Posterior vena cava (tissue), 2 donors: ENCODE results near the gene LY6G6F. TPM values are rescaled to one million over a fixed set of nuclear protein-coding genes. Genes with fewer than 3 reads are reported as not detected.

ENCODE experiments used
- DNase-seq: peaks from one replicate; pipeline ENCODE4 v3.0.0-alpha.2; 2020; ENCODE audit warnings: low spot score
- intact Hi-C, 2 donors: fragments of 100-400 bp; cut with DNase I; formaldehyde crosslinking; loops; one replicate each; pipeline versions ENCODE4 v1.14.1 to v1.14.2; 2022 to 2023
- long read RNA-seq, 2 donors: library from polyadenylated mRNA; unstranded; transcript quantifications; one replicate each; pipeline ENCODE4 v2.0.0, GENCODE V29; 2020 to 2021
- total RNA-seq, 2 donors: library from RNA; stranded (reverse); fragmentation: NEBNext Ultra II Directional; extraction: Animal tissue kit (Norgen Biotek cat#: 25700); gene quantifications; one replicate each; pipeline ENCODE4 v1.2.1, GENCODE V29; 2021
- donor health status: DM: yes; HTN: yes; CAD: no.
- donor health status: DM: yes; HTN: yes; CAD: no.

The LY6G6F gene, protein sequence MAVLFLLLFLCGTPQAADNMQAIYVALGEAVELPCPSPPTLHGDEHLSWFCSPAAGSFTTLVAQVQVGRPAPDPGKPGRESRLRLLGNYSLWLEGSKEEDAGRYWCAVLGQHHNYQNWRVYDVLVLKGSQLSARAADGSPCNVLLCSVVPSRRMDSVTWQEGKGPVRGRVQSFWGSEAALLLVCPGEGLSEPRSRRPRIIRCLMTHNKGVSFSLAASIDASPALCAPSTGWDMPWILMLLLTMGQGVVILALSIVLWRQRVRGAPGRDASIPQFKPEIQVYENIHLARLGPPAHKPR
- total RNA-seq = not detected
- long read RNA-seq, donor 1 = 0 reads
- long read RNA-seq, donor 2, partial matches to known transcripts = 0 of 2 reads
- long read RNA-seq, donor 2, other reads (novel, unspliced or antisense) = 0 of 2 reads

DNA sequence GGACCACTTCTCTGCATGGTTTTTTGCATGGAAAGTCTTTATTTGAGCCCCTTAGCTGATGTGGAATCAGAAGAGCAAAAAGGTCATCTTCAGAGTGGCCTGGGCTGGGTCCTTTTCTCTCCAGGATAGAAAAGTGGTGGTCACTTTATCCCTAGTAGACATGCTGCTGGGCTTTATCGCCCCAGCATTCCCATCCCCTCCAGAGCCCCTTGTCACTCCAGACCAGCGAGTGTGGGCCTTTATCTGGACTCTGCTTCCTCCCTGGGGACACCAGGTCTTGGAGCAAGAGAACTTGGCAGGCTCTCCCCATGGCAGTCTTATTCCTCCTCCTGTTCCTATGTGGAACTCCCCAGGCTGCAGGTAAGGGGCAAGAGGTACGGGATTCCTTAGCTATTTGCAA lies at the start of gene LY6G6F:
TSS of gene LY6G6F (plus strand) at position 268 of the 400 bp plus-strand sequence. CDS start at position 309, 41 bp downstream.
- no peak for DNase-seq
- intact Hi-C loops = no loop called here

DNA sequence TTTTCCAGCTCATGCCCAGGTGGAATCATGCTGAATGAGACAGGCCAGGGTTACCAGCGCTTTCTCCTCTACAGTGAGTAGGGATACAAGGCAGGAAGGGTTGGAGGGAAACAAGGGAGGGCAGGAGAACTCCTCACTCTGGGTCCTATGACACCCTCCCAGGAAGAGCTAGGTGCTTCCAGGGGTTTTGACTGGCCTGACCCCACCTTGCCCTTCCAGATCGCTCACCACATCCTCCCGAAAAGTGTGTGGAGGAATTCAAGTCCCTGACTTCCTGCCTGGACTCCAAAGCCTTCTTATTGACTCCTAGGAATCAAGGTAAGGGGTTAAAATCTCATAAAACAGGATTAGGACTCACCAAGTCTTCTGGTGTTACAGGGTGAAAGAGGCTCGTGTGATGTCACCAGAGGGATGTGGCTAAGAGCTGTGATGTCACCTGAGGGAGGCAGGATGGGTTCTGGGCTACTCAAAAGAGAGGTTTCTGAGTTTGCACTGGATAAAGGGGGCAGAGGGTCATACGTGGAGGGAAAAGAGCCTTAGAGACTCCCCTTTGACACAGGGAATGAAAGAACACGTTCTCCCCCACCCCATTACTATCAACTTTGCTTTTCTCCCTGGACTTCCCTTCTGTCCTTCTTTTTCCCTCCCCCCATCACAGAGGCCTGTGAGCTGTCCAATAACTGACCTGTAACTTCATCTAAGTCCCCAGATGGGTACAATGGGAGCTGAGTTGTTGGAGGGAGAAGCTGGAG lies 49.1 kb upstream of the LY6G6F start:
- intact Hi-C loops = no loop called here

DNA sequence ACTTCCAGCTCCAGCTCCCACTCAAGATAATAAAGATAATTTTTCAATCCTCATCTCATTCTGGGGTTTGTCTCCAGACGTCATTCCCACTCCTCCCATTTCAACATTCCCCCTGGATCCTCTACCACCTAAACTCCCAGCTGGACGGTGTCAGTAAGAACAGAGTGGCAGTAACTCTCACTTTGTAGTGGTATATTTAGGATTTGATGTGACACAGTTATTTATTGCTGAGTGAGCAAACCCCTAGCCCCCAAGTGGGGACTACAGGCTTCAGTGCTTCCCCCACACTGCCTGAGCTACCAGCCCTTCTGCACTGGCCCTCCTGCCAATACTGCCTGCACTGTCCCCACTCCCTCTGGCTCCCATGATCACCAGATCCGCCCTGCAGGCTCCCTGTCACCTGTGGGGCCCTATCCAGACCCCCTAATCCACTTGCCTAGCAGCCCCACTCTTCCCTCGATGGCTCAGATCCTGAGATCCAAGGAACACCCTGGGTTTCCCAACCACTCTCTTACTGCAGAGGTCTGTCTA lies 48.4 kb upstream of the LY6G6F start:
- DNase-seq = no peak
- intact Hi-C loops = no loop called here

More for the DNA sequence above, 49.1 kb upstream of the LY6G6F start:
- no peak for DNase-seq

DNA sequence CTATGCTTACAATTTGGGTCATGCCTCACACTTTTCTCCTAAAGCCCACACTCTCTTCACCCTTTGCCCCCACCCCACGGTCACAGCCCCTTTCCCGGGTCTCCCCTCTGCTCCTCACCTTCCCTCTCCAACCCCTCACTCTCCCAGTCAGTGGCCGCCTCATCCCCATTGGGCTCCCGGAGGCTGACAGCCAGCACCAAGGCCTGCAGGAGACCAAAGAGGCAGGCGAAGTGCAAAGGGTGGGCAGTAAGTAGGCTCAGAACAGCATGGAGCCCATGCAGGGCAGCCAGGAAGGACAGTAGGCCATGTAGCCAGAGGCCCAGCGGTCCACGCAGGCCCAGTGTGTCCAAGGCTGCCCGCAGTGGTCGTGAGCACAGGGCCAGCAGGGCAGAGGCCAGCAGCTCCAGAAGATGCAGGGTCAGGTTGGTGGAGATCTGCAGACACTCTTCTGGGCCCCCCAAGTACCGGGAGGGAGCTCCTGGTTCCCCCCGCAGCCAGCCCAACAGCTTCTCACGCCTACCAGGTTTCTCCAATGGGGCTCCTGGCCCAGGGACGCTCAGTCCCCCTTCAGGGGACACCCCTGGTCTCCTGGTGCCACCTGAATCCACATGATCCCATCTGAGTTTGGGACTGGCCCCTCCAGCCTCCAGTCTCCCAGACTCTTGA lies 47.5 kb upstream of the LY6G6F start:
- intact Hi-C loops = no loop called here
- no peak for DNase-seq

GRCh38 chr6:31659649-31660380 lies 46.9 kb upstream of the LY6G6F start:
- DNase-seq = no peak
- intact Hi-C loops = no loop called here

DNA sequence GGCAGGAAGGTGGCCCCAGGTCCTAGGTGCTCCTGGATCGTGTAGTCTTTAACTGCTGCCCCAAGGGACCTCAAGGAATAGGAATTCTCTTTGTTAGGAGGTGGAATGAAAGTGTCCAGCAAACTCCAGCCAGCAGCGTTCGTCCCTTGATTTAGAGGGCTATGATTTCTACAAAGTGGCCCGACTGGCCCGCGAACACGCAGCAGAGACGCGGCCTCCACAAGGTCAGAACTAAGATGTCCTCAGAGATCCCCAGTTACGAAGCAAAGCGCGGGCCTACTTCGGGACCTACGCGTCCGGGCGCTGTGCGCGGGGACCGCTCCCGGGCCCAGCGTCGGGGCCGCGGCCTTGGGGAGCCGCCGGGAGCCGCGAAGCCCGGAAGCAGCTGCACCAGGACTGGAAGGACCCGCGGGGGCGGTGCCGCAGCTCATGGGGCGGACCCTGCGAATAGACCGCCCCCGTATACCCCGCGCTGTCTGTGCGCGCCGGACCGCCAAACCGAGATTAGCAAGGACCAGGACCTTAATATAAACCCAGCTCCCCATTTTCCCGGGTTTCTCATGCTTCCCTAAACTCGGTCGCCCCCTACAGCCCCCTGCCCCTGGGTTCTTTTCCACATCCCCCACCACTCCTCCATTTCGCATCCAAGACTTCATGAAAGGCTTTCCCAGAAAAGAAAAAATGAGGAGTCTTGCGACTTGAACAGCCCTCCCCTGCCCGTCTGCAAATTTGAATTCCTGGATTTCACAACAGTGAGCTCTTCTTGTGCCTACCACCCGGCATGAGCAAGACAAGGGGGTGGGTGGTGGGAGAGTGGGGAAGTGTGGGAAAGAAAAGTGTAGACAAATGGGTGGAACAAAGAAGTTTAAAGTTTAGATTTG lies 46.0 kb upstream of the LY6G6F start, which contains the start of gene C6orf47:
TSS of gene C6orf47 (minus strand) at position 398 of the 881 bp plus-strand sequence. CDS start 831 bp downstream, outside the sequence.
- DNase-seq = peak; percentile 95
- intact Hi-C loops = no loop called here

DNA sequence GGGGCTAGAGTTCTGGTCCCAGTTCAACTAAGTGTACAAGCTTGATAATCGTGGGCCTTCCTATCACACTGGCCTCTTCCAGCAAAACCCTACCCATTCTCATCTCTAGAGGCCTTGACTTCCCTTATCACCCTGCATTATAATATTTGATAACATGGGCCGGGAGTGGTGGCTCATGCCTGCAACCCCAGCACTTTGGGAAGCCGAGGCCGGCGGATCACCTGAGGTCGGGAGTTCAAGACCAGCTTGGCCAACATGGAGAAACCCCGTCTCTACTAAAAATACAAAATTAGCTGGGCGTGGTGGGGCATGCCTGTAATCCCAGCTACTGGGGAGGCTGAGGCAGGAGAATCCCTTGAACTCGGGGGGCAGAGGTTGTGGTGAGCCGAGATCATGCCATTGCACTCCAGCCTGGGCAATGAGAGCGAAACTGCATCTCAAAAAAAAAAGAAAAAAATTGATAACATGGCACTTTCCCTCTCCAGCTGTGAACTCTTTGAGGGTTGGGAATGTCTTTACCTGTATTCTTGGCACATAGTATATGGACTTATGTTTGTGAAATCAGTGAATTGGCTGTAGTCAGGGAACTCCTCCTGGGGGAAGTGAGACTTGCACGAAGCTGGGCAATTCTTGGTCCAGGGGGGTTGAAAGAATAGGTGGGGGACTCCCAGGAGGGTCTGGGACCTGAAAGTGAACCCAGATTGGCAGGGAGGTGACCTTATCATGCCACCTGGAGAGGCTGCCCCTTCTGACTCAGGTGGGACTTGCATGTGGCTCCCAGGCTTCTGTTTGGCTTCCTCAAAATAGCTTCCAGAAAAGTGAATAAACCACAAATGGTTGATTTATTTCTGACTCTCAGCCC lies 45.2 kb upstream of the LY6G6F start:
- intact Hi-C loops = no loop called here
- DNase-seq = no peak

DNA sequence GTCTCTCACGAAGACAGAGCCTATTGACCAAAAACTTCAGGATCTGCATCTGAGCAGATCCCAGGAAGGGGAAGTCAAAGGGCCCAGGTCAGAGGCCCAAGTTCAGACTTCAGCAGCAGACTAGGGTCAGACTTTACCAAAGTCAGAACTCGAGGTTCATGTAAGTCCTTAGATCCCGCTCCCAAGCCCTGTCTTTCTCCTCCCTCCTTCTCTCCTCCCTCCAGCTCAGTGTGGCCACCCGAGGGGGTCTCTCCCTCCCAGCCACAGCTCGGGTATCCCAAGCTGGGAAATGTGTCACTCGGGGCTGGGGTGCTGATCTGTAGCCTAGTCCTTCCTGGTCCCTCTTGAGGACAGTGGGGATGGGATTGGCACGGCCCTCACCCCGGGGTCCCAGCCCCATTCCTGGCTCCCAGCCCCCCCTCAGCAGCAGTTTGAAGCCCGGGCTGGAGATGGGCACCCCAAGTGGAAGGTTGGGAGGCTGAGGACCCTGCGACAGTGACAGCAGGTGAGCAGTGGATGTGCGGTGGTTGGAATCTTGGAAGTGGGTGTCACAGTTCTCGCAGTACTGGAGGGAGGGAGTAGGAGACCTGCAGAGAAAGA lies 44.4 kb upstream of the LY6G6F start:
- no peak for DNase-seq
- intact Hi-C loops = no loop called here

- intact Hi-C loops = no loop called here
- DNase-seq = no peak
Measured at GRCh38 chr6:31663126-31663960, 43.3 kb upstream of the LY6G6F start.

DNA sequence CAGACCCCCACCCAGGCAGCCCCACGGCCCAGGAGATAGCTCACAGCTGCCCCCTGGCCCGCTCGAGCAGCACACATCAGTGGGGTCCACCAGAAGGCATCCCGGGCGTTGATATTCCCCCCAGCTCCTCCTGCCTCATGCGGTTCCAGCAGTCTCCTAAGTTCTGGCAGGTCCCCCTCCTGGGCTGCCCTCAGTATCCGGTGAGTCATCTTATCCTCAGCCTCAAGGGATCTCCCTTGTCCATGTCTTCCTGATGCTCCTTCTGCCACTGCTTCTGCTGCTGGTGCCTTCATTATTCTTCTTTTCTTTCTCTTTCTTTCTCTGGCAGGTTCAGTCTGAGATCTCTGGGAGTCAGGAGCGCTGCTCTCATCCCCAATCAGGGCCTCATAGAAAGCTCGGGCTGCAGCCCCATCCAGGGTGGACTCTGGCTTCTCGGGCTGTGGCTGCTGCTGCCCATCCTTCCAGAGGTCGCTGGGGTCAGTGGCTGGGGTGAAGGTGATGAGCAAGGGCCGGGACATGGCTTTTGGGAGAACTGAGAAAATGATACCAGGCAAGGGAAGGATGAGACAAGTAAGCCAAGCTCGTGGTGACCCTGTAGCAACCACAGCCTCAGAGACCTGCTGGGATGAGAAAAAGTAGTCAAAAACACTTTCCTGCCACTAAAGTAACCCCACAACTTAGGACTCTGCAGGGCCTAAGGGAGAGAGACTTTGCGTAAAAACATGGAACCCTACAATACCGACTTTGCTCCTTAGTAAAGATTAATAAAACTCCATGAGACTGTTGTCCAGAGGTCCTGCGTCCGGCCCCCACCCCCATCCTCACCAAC lies 42.5 kb upstream of the LY6G6F start:
- intact Hi-C loops = no loop called here
- no peak for DNase-seq

DNA sequence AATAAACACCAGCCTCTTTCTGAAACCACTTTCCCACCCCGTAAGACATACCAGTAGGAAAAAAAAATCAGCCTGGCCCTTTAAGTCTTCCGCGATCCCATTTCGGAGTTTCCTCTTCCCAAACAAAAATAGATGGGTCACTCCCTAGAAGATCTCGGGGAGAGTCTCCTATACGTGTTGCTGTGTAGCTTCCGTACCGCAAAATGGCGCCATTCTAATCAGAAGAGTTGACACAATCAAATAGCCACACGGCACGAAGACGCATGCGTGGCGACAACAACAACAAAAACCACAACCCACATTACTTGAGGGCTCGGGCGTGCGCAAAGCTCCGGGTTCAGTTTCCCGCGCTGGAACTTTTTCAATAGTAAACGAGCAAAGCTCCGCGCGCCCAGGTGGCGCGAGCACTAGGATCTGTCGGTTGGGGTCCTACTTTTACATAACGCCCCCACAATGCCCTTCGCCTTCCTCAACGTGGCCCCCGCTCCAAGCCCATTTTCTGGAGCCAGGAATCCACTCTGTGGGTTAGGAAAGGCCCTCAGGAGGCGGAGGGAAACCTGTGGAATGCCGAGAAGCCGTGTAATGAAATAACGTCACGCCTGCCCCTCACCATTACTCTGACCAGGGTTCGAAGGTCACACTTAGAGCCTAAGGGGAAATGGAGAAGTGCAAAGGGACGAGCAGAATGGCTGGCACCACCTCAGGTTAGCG lies 41.7 kb upstream of the LY6G6F start, which contains the start of gene GPANK1:
TSS of gene GPANK1 (minus strand) at position 208 of the 711 bp plus-strand sequence. CDS start 519 bp downstream, outside the sequence.
- intact Hi-C loops = no loop called here
- peak; percentile 97 for DNase-seq

- intact Hi-C loops = no loop called here
- DNase-seq = peak; percentile 99
Measured at GRCh38 chr6:31665501-31666336, 40.9 kb upstream of the LY6G6F start, which contains the start of gene CSNK2B. CSNK2B (plus strand) TSS chr6:31666080; CDS start chr6:31666832, 752 bp downstream.

DNA sequence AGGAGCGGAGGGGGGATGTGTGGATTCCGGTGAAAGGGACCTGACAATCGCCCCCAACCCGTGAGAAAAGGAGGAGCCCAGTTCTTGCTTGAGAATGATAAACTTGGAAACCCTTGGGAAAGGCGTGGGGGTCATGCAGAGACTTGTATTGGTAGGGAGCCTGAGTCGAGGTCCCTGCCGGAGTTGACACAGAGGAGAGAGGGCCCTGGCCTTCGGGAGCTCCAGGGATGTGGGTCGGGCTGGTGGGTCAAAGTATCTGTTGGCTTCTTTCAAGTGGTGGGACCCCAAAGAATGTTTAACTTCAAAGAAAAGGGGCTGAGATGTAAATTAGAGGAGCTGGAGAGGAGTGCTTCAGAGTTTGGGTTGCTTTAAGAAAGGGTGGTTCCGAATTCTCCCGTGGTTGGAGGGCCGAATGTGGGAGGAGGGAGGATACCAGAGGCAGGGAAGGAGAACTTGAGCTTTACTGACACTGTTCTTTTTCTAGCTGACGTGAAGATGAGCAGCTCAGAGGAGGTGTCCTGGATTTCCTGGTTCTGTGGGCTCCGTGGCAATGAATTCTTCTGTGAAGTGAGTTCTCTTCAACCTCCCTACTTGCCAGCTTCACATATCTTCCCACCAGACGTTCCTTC lies 40.2 kb upstream of the LY6G6F start:
- DNase-seq = no peak
- intact Hi-C loops = no loop called here
